ENCODE measurements around the gene SESN1.

DNA sequence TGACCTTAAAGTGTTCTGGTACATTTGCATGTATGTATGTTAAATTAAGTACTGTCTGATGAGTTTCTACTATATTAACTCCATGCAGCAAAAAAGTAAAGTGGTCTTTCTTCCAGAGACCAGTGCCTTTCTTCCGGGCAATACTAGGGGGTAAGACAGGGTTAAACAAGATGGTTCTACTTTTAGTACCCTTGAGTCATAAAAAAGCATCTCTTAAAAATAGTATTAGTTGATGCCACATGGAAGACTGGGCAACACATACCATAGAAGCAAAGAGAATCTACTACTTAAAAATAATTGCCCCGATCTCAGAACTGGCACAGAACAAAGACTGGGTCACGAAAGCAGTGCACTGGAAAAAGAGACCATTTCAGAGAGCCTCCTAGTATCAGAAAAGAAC, 66.2 kb downstream of the SESN1 start:
- no peak for TF ChIP-seq EZH2 (IDR thresholded peaks at IDR 0.05; ENCODE audit: borderline replicate concordance, low read depth, low read length, severe bottlenecking)
- TF ChIP-seq, protein P1, sequence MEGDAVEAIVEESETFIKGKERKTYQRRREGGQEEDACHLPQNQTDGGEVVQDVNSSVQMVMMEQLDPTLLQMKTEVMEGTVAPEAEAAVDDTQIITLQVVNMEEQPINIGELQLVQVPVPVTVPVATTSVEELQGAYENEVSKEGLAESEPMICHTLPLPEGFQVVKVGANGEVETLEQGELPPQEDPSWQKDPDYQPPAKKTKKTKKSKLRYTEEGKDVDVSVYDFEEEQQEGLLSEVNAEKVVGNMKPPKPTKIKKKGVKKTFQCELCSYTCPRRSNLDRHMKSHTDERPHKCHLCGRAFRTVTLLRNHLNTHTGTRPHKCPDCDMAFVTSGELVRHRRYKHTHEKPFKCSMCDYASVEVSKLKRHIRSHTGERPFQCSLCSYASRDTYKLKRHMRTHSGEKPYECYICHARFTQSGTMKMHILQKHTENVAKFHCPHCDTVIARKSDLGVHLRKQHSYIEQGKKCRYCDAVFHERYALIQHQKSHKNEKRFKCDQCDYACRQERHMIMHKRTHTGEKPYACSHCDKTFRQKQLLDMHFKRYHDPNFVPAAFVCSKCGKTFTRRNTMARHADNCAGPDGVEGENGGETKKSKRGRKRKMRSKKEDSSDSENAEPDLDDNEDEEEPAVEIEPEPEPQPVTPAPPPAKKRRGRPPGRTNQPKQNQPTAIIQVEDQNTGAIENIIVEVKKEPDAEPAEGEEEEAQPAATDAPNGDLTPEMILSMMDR (IDR thresholded peaks at IDR 0.05; ENCODE audit: borderline replicate concordance, extremely low read depth, low read length, poor library complexity, severe bottlenecking), result no peak

Data from DND-41 (cell line).